Cardiac muscle cell (in vitro differentiated cells and primary cell): ENCODE measurements around the gene MUL1. TPM values are rescaled to one million over a fixed set of nuclear protein-coding genes. Genes with fewer than 3 reads are reported as not detected.
A peak's percentile ranks its signal among the peaks of the same experiment; 100 is the strongest.

Experiments
- DNase-seq, 2 donors: peaks; one replicate each; pipeline versions ENCODE4 v3.0.0 to v3.0.0-alpha.2; 2010 to 2017; ENCODE audit warnings: low read depth in 1 of 2, low spot score in 1 of 2
- H3K27ac ChIP-seq: fragments of 200-600 bp; sonication (generic); 2 replicates; pipeline ENCODE4 v1.5.1; 2016
- H3K27me3 ChIP-seq: fragments of 200-600 bp; sonication (generic); 2 replicates; pipeline ENCODE4 v1.6.0; 2016; ENCODE audit warnings: control low read depth
- H3K36me3 ChIP-seq: fragments of 200-600 bp; sonication (generic); 2 replicates; pipeline ENCODE4 v1.5.1; 2016; ENCODE audit warnings: control low read depth
- H3K4me1 ChIP-seq: fragments of 200-600 bp; sonication (generic); 2 replicates; pipeline ENCODE4 v1.8.1; 2017; ENCODE audit warnings: low read depth, mild to moderate bottlenecking, mixed run types
- H3K4me3 ChIP-seq: fragments of 200-600 bp; sonication (generic); 2 replicates; pipeline ENCODE4 v1.5.1; 2016; ENCODE audit warnings: mild to moderate bottlenecking
- H3K9me3 ChIP-seq: fragments of 200-600 bp; sonication (generic); 2 replicates; pipeline ENCODE4 v1.5.1; 2017; ENCODE audit warnings: low read depth, mild to moderate bottlenecking, control low read depth
- polyA plus RNA-seq: library from polyadenylated mRNA; unstranded; fragments of >200 nt; fragmentation: Nextera tagmentation; extraction: Ambion mirVana; gene quantifications from 2 replicates; pipeline ENCODE4 v1.2.1, GENCODE V29; 2016
- total RNA-seq: library from RNA; depleted of rRNA; stranded (reverse); fragments of >200 nt; gene quantifications from 2 replicates; pipeline ENCODE4 v1.2.3, GENCODE V29; 2016
- TF ChIP-seq, protein P1 (sequence below): IDR thresholded peaks from 2 replicates; pipeline ENCODE4 v1.5.1; 2012; ENCODE audit warnings: low read depth, mild to moderate bottlenecking, low read length

The MUL1 gene
- total and polyA plus RNA-seq, 2 experiments from 2014 or later: 38.1 to 45.7 TPM

- H3K4me3 ChIP-seq: peak overlapping the region; percentile 63
- TF ChIP-seq, protein P1, sequence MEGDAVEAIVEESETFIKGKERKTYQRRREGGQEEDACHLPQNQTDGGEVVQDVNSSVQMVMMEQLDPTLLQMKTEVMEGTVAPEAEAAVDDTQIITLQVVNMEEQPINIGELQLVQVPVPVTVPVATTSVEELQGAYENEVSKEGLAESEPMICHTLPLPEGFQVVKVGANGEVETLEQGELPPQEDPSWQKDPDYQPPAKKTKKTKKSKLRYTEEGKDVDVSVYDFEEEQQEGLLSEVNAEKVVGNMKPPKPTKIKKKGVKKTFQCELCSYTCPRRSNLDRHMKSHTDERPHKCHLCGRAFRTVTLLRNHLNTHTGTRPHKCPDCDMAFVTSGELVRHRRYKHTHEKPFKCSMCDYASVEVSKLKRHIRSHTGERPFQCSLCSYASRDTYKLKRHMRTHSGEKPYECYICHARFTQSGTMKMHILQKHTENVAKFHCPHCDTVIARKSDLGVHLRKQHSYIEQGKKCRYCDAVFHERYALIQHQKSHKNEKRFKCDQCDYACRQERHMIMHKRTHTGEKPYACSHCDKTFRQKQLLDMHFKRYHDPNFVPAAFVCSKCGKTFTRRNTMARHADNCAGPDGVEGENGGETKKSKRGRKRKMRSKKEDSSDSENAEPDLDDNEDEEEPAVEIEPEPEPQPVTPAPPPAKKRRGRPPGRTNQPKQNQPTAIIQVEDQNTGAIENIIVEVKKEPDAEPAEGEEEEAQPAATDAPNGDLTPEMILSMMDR: no peak
- peaks cover 32% of the 10 kb centered on the region for H3K27me3 ChIP-seq
- H3K9me3 ChIP-seq: no peaks in the 10 kb centered on the region
- no peak for DNase-seq
- peaks cover under 1% of the 10 kb centered on the region for H3K36me3 ChIP-seq
- peak overlapping the region; percentile 82 for H3K27ac ChIP-seq
- H3K4me1 ChIP-seq: peaks cover 5% of the 10 kb centered on the region
These were observed 745 bp downstream of the MUL1 start for GRCh38 chr1:20507248-20507563.

GRCh38 chr1:20505488-20505887, 2.5 kb downstream of the MUL1 start:
- no peak for DNase-seq
- H3K36me3 ChIP-seq: peaks cover 16% of the 10 kb centered on the region
- H3K27me3 ChIP-seq: peaks cover 16% of the 10 kb centered on the region
- H3K4me3 ChIP-seq: no peak overlapping the region
- H3K9me3 ChIP-seq: no peaks in the 10 kb centered on the region
- TF ChIP-seq, protein P1: no peak
- H3K4me1 ChIP-seq: peaks cover 5% of the 10 kb centered on the region
- H3K27ac ChIP-seq: no peak overlapping the region

- no peaks in the 10 kb centered on the region for H3K4me1 ChIP-seq
- TF ChIP-seq, protein P1: no peak
- DNase-seq: no peak
- H3K27me3 ChIP-seq: no peaks in the 10 kb centered on the region
- no peaks in the 10 kb centered on the region for H3K9me3 ChIP-seq
- H3K36me3 ChIP-seq: peaks cover 23% of the 10 kb centered on the region
- no peak overlapping the region for H3K27ac ChIP-seq
- no peak overlapping the region for H3K4me3 ChIP-seq
These were observed 7.2 kb downstream of the MUL1 start for GRCh38 chr1:20500716-20501115.

DNA sequence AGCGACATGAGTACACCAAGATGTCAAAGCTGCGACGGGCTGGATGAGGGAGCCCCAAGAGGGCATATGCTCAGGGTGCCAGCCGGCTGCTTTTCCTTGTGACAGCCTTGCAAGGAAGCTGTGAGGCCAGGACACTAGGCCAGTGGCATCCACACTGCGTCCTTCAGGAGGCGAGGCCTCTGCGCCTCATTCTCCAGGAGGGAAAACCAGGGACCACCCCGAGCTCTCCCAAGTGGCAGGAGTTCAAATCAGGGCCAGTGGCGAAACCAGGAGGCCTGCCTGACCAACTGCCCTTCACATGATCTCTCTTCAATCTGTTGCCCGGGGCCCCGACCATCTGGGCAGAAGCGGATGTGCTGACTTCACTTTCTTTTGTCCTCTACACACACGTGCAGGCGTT, 8.2 kb downstream of the MUL1 start:
- H3K27ac ChIP-seq: no peak overlapping the region
- no peaks in the 10 kb centered on the region for H3K9me3 ChIP-seq
- TF ChIP-seq, protein P1: no peak
- no peaks in the 10 kb centered on the region for H3K4me1 ChIP-seq
- no peak overlapping the region for H3K4me3 ChIP-seq
- H3K27me3 ChIP-seq: no peaks in the 10 kb centered on the region
- H3K36me3 ChIP-seq: peaks cover 23% of the 10 kb centered on the region
- DNase-seq: no peak

DNA sequence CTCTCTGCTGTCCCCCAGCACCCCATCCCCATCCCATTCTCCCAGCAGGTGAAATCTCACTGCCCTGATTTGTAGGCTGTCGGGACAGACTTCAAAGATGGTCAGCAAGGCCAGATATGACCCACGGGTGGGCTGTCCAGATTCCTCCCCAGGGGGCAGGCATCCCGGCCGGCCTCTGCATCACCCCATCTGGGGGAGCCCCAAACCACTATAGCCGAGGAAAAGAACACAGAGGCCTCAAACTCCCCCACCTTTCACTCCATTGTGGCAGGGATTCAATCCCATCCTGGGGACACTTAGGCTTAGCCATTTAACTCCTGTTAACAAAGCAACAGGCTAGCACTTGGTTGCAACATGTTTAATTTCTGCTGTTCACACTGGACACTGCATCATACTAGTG, 8.8 kb downstream of the MUL1 start:
- Histone ChIP-seq H3K27ac (no peak overlapping the region), H3K4me1 (no peaks in the 10 kb centered on the region), H3K27me3 (no peaks in the 10 kb centered on the region), H3K4me3 (no peak overlapping the region), H3K36me3 (peaks cover 23% of the 10 kb centered on the region), H3K9me3 (no peaks in the 10 kb centered on the region)
- no peak for DNase-seq
- TF ChIP-seq, protein P1: no peak

- no peak for DNase-seq
- peaks cover 23% of the 10 kb centered on the region for H3K36me3 ChIP-seq
- H3K27me3 ChIP-seq: no peaks in the 10 kb centered on the region
- no peaks in the 10 kb centered on the region for H3K9me3 ChIP-seq
- no peaks in the 10 kb centered on the region for H3K4me1 ChIP-seq
- no peak overlapping the region for H3K4me3 ChIP-seq
- TF ChIP-seq, protein P1: no peak
- H3K27ac ChIP-seq: no peak overlapping the region
These were observed 9.8 kb downstream of the MUL1 start for GRCh38 chr1:20498116-20498515.
